ENCODE results near the gene EPS15. TPM values are rescaled to one million over a fixed set of nuclear protein-coding genes. Genes with fewer than 3 reads are reported as not detected.

Gene EPS15
- total and polyA plus RNA-seq, 2 of the 13 experiments (the other 11 are each of a cell fraction or from before 2014, with no cell fraction given): 14.3 to 19.3 TPM

- TF ChIP-seq ZBTB26 (CRISPR knock-in tag; IDR thresholded peaks at IDR 0.05; ENCODE audit: borderline replicate concordance) (no peak), MAF1 (CRISPR knock-in tag; IDR thresholded peaks at IDR 0.05; ENCODE audit: borderline replicate concordance) (no peak), NR2F6 (IDR thresholded peaks at IDR 0.05) (0 out of 2 replicates have a peak, but pooled peaks have one; percentile 20), NR2F6 (CRISPR knock-in tag; IDR thresholded peaks at IDR 0.05) (no peak), ZNF614 (CRISPR knock-in tag; IDR thresholded peaks at IDR 0.05; ENCODE audit: borderline replicate concordance) (no peak), ZNF879 (CRISPR knock-in tag; IDR thresholded peaks at IDR 0.05) (no peak), PLSCR1 (CRISPR knock-in tag; IDR thresholded peaks at IDR 0.05; ENCODE audit: borderline replicate concordance) (no peak), ZBTB42 (CRISPR knock-in tag; IDR thresholded peaks at IDR 0.05) (no peak), SAP130 (CRISPR knock-in tag; IDR thresholded peaks at IDR 0.05; ENCODE audit: low read depth) (peak; percentile 71), YEATS4 (CRISPR knock-in tag; IDR thresholded peaks at IDR 0.05; ENCODE audit: borderline replicate concordance) (0 out of 2 replicates have a peak, but pooled peaks have one; percentile 33), HOXD1 (CRISPR knock-in tag; IDR thresholded peaks at IDR 0.05) (no peak), YEATS2 (CRISPR knock-in tag; IDR thresholded peaks at IDR 0.05; ENCODE audit: borderline replicate concordance) (no peak), ZFP36L2 (CRISPR knock-in tag; IDR thresholded peaks at IDR 0.05) (no peak), ATF7 (IDR thresholded peaks at IDR 0.05) (no peak), ATF7 (CRISPR knock-in tag; IDR thresholded peaks at IDR 0.05) (no peak), TGIF2 (CRISPR knock-in tag; IDR thresholded peaks at IDR 0.05) (peak; percentile 76), ZNF687 (CRISPR knock-in tag; IDR thresholded peaks at IDR 0.05) (peak; percentile 33; the same call in 1 of the 2 replicates)
- TF ChIP-seq, protein P1, sequence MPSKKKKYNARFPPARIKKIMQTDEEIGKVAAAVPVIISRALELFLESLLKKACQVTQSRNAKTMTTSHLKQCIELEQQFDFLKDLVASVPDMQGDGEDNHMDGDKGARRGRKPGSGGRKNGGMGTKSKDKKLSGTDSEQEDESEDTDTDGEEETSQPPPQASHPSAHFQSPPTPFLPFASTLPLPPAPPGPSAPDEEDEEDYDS (CRISPR knock-in tag; IDR thresholded peaks at IDR 0.05): 0 out of 2 replicates have a peak, but pooled peaks have one; percentile 12
- TF ChIP-seq, protein P2, sequence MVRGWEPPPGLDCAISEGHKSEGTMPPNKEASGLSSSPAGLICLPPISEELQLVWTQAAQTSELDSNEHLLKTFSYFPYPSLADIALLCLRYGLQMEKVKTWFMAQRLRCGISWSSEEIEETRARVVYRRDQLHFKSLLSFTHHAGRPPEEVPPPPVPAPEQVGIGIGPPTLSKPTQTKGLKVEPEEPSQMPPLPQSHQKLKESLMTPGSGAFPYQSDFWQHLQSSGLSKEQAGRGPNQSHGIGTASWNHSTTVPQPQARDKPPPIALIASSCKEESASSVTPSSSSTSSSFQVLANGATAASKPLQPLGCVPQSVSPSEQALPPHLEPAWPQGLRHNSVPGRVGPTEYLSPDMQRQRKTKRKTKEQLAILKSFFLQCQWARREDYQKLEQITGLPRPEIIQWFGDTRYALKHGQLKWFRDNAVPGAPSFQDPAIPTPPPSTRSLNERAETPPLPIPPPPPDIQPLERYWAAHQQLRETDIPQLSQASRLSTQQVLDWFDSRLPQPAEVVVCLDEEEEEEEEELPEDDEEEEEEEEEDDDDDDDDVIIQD (CRISPR knock-in tag; IDR thresholded peaks at IDR 0.05; ENCODE audit: low read depth): 0 out of 2 replicates have a peak, but pooled peaks have one; percentile 65
- TF ChIP-seq, protein P3, sequence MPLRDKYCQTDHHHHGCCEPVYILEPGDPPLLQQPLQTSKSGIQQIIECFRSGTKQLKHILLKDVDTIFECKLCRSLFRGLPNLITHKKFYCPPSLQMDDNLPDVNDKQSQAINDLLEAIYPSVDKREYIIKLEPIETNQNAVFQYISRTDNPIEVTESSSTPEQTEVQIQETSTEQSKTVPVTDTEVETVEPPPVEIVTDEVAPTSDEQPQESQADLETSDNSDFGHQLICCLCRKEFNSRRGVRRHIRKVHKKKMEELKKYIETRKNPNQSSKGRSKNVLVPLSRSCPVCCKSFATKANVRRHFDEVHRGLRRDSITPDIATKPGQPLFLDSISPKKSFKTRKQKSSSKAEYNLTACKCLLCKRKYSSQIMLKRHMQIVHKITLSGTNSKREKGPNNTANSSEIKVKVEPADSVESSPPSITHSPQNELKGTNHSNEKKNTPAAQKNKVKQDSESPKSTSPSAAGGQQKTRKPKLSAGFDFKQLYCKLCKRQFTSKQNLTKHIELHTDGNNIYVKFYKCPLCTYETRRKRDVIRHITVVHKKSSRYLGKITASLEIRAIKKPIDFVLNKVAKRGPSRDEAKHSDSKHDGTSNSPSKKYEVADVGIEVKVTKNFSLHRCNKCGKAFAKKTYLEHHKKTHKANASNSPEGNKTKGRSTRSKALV (CRISPR knock-in tag; IDR thresholded peaks at IDR 0.05): 0 out of 2 replicates have a peak, but pooled peaks have one; percentile 48
Measured at GRCh38 chr1:51331206-51332100, 187.6 kb downstream of the EPS15 start (continued).
